Measurements from ENCODE around the gene MTPN.

MTPN gene

GRCh38 chr7:135884495-135885232 lies 92.5 kb downstream of the MTPN start:
- DNase-seq = no peak

GRCh38 chr7:135879233-135879632 lies 97.9 kb downstream of the MTPN start:
- DNase-seq = peak; percentile 78

- no peak for DNase-seq
Observed at GRCh38 chr7:135878284-135878683, 98.9 kb downstream of the MTPN start.

GRCh38 chr7:135877805-135878204 lies 99.4 kb downstream of the MTPN start:
- DNase-seq = peak; percentile 75

Data from fibroblast of skin of abdomen (primary cell).